ENCODE measurements around the gene REC114. TPM values are rescaled to one million over a fixed set of nuclear protein-coding genes. Genes with fewer than 3 reads are reported as not detected.

Gene REC114
- total RNA-seq, 1 experiment from 2014 or later: not detected

DNA sequence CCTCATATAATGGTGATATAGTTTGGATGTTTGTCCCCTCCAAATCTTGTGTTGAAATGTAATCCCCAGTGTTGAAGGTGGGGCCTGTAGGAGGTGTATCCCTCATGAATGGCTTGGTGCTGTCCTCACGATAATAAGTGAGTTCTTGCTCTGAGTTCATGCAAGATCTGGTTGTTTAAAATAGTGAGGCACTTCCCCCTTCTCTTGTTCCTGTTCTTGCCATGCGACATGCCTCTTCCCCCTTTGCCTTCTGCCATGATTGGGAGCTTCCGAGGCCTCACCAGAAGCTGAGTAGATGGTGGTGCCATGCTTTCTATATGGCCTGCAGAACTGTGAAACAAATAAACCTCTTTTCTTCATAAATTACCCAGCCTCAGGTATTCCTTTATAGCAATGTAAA, 39.2 kb downstream of the REC114 start:
- Histone ChIP-seq H3K27me3 (ENCODE audit: insufficient read depth, low read length) (no peaks in the 10 kb centered on the region), H3K9me2 (ENCODE audit: insufficient read depth) (no peaks in the 10 kb centered on the region), H3K9me3 (ENCODE audit: control insufficient read depth in 1 of 2, insufficient read depth in 1 of 2, low read depth in 1 of 2, low read length in 2 of 2) (no peaks in the 10 kb centered on the region), H3K4me3 (replicated peaks in 1 of 2; ENCODE audit: low read depth in 1 of 2, low read length in 2 of 2) (no peak overlapping the region), H4K20me1 (ENCODE audit: insufficient read depth) (no peaks in the 10 kb centered on the region), H3K4me1 (ENCODE audit: control insufficient read depth in 1 of 2, insufficient read depth in 2 of 2, low read length in 2 of 2) (no peaks in the 10 kb centered on the region), H3K4me2 (ENCODE audit: low read length) (no peak overlapping the region), H3K36me3 (ENCODE audit: control insufficient read depth in 1 of 2, insufficient read depth in 2 of 2, low read length in 2 of 2) (no peaks in the 10 kb centered on the region), H2AFZ (ENCODE audit: low read depth, low read length, poor library complexity, severe bottlenecking) (no peak overlapping the region), H3K79me2 (ENCODE audit: insufficient read depth, low read length) (no peaks in the 10 kb centered on the region), H3K27ac (ENCODE audit: low read depth, low read length) (no peak overlapping the region), H3K9ac (ENCODE audit: low read length) (no peak overlapping the region)
- TF ChIP-seq CBX3 (IDR thresholded peaks at IDR 0.05; ENCODE audit: low read depth) (no peak), POLR2A (IDR thresholded peaks at IDR 0.05; ENCODE audit: borderline replicate concordance, extremely low read depth, insufficient read depth, insufficient read length) (no peak), RAD21 (IDR thresholded peaks at IDR 0.05; ENCODE audit: low read depth) (no peak), JUND (IDR thresholded peaks at IDR 0.05) (no peak), EZH2phosphoT487 (IDR thresholded peaks at IDR 0.05; ENCODE audit: borderline replicate concordance) (no peak), EZH2 (IDR thresholded peaks at IDR 0.05) (no peak), EGR1 (IDR thresholded peaks at IDR 0.05; ENCODE audit: low read depth) (no peak), TCF7L2 (IDR thresholded peaks at IDR 0.05; ENCODE audit: borderline replicate concordance, extremely low read depth, insufficient read depth, insufficient read length) (no peak), POLR2AphosphoS5 (IDR thresholded peaks at IDR 0.05; ENCODE audit: low read depth, low read length) (no peak)
- TF ChIP-seq, protein P1, sequence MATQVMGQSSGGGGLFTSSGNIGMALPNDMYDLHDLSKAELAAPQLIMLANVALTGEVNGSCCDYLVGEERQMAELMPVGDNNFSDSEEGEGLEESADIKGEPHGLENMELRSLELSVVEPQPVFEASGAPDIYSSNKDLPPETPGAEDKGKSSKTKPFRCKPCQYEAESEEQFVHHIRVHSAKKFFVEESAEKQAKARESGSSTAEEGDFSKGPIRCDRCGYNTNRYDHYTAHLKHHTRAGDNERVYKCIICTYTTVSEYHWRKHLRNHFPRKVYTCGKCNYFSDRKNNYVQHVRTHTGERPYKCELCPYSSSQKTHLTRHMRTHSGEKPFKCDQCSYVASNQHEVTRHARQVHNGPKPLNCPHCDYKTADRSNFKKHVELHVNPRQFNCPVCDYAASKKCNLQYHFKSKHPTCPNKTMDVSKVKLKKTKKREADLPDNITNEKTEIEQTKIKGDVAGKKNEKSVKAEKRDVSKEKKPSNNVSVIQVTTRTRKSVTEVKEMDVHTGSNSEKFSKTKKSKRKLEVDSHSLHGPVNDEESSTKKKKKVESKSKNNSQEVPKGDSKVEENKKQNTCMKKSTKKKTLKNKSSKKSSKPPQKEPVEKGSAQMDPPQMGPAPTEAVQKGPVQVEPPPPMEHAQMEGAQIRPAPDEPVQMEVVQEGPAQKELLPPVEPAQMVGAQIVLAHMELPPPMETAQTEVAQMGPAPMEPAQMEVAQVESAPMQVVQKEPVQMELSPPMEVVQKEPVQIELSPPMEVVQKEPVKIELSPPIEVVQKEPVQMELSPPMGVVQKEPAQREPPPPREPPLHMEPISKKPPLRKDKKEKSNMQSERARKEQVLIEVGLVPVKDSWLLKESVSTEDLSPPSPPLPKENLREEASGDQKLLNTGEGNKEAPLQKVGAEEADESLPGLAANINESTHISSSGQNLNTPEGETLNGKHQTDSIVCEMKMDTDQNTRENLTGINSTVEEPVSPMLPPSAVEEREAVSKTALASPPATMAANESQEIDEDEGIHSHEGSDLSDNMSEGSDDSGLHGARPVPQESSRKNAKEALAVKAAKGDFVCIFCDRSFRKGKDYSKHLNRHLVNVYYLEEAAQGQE (IDR thresholded peaks at IDR 0.05; ENCODE audit: low read depth): no peak
- ATAC-seq: no peak
- ChIA-PET CTCF (no interaction called here), RAD21 (ENCODE audit: low non-redundant PET in 1 of 2, low total read pairs in 2 of 2, uncharacterized antibody in 2 of 2, unreplicated experiment in 2 of 2) (no interaction called here), POLR2A (no interaction called here)
- no TSS peak for BruUV-seq (replicated peaks)
- DNase-seq (ENCODE audit: low read depth, low spot score): no peak
- intact Hi-C loops (cut with micrococcal nuclease): no loop called here
